AG04449 (cell line): ENCODE measurements around the gene C1QTNF9B.

Experiments
- CTCF ChIA-PET: fragments of 350-600 bp; formaldehyde crosslinking; extraction: SDS; loops from one replicate; lab custom pipeline; 2021; ENCODE audit warnings: antibody characterized with exemption; lab: Yijun Ruan, JAX
- POLR2A ChIA-PET: fragments of 400-600, 350-600 bp; formaldehyde crosslinking; extraction: SDS; loops from one replicate; lab custom pipeline; 2020; ENCODE audit warnings: antibody characterized with exemption, inconsistent platforms; lab: Yijun Ruan, JAX
- DNase-seq: peaks from one replicate; pipeline ENCODE4 v3.0.0-alpha.2; 2010; ENCODE audit warnings: low read depth, low spot score
- H3K4me3 ChIP-seq: 2 replicates; pipeline ENCODE4 v1.5.1; 2011; ENCODE audit warnings: low read depth, mild to moderate bottlenecking, control low read depth, low read length
- TF ChIP-seq, protein P1 (sequence below): IDR thresholded peaks from one replicate; pipeline ENCODE4 v1.5.1; 2011; ENCODE audit warnings: mild to moderate bottlenecking, moderate library complexity, low read length, control low read depth, inconsistent platforms; ENCODE audit not compliant: insufficient read depth; ENCODE audit errors: missing control alignments

The C1QTNF9B gene

GRCh38 chr13:23865906-23866305 is 31.4 kb downstream of the C1QTNF9B start:
- TF ChIP-seq, protein P1, sequence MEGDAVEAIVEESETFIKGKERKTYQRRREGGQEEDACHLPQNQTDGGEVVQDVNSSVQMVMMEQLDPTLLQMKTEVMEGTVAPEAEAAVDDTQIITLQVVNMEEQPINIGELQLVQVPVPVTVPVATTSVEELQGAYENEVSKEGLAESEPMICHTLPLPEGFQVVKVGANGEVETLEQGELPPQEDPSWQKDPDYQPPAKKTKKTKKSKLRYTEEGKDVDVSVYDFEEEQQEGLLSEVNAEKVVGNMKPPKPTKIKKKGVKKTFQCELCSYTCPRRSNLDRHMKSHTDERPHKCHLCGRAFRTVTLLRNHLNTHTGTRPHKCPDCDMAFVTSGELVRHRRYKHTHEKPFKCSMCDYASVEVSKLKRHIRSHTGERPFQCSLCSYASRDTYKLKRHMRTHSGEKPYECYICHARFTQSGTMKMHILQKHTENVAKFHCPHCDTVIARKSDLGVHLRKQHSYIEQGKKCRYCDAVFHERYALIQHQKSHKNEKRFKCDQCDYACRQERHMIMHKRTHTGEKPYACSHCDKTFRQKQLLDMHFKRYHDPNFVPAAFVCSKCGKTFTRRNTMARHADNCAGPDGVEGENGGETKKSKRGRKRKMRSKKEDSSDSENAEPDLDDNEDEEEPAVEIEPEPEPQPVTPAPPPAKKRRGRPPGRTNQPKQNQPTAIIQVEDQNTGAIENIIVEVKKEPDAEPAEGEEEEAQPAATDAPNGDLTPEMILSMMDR = no peak
- DNase-seq = no peak
- CTCF ChIA-PET = interaction anchor here (0.9 kb wide), 1 partner anchor 13 kb away, joined by 3 read pairs; no protein-coding TSS in a partner anchor
- POLR2A ChIA-PET = no interaction called here
- H3K4me3 ChIP-seq = no peak overlapping the region

DNA sequence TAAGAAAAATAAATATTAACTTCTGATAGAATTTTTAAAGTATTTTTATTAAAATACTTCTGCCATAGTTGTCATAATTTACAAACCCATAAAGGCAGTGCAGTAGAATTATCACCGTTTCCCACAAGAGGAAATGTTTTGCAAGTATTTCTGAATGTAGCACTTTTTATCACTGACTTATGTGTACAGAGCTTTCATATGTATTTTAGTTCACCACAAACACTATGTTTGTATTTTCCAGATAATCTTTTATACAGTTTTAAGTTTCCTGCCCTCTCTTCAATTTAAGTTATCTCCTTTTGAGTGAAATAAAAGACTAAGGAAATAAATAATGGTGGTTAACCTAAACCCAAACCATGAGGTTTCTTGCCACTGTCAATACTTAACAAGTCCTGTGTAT is 32.3 kb downstream of the C1QTNF9B start:
- no peak for DNase-seq
- CTCF ChIA-PET = no interaction called here
- POLR2A ChIA-PET = no interaction called here
- TF ChIP-seq, protein P1 = no peak
- no peak overlapping the region for H3K4me3 ChIP-seq

DNA sequence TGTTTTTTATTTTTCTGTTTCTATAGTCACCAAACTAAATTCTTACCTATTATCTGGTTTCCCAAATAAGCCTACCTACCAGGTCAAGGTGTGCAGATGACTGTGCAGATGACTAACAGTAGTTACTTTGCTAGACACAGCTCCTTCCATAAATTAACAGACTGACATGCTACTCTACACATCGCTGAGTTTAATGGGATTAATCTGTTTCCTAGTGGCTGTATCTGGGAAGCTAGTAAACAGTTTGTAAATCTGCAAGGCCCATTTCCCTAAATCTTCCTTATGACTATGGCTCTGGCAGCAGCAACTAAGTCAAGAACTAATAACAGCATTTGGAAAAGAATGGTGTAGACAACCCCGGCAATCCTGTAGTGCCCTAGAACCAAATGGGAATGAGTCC is 36.0 kb downstream of the C1QTNF9B start:
- DNase-seq = no peak
- TF ChIP-seq, protein P1 = no peak
- POLR2A ChIA-PET = no interaction called here
- CTCF ChIA-PET = interaction anchor here (1.1 to 1.7 kb wide), 3 partner anchors 9 to 28 kb away, joined by 3 to 5 read pairs (median 4); partner anchors contain the start of gene MIPEP
- H3K4me3 ChIP-seq = no peak overlapping the region

GRCh38 chr13:23859904-23860303 is 37.4 kb downstream of the C1QTNF9B start:
- ChIA-PET POLR2A (no interaction called here), CTCF (interaction anchor here (1.7 kb wide), 1 partner anchor 9 kb away, joined by 4 read pairs; no protein-coding TSS in a partner anchor)
- DNase-seq = no peak
- no peak overlapping the region for H3K4me3 ChIP-seq
- TF ChIP-seq, protein P1 = no peak

DNA sequence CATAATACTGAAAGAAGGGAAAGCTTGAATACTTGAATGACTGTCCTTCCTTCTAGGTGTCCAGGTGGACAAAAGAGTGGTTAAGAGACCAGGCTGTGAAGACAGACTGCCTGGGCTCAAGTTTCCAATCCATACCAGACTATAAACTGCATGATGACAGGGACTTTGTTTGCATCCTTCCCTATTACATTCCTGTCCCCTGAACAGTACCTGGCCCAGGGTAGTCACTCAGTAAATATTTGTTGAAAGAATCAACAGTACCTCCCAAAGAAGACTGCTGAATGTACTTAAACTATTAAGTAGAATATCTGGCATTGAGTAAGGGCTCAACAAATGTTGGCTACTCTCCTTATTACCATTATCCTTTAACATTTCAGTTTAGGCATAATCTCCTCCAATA is 37.8 kb downstream of the C1QTNF9B start:
- no peak for DNase-seq
- ChIA-PET POLR2A (no interaction called here), CTCF (no interaction called here)
- TF ChIP-seq, protein P1 = no peak
- H3K4me3 ChIP-seq = no peak overlapping the region

GRCh38 chr13:23858546-23858945 is 38.8 kb downstream of the C1QTNF9B start:
- CTCF ChIA-PET = interaction anchor here (0.7 kb wide), 1 partner anchor 391 kb away, joined by 3 read pairs; no protein-coding TSS in a partner anchor

More at GRCh38 chr13:23858546-23858945, 38.8 kb downstream of the C1QTNF9B start:
- H3K4me3 ChIP-seq = no peak overlapping the region
- TF ChIP-seq, protein P1 = no peak
- DNase-seq = no peak
- POLR2A ChIA-PET = no interaction called here
